Endothelial cell of coronary artery (primary cell): ENCODE data around the gene S100B. TPM values are rescaled to one million over a fixed set of nuclear protein-coding genes. Genes with fewer than 3 reads are reported as not detected.

Experiments
- total RNA-seq: library from RNA; depleted of rRNA; stranded (reverse); fragments of >200 nt; gene quantifications from 2 replicates; pipeline ENCODE4 v1.2.3, GENCODE V29; 2014

The S100B gene
- not detected in 2 replicates for total RNA-seq

DNA sequence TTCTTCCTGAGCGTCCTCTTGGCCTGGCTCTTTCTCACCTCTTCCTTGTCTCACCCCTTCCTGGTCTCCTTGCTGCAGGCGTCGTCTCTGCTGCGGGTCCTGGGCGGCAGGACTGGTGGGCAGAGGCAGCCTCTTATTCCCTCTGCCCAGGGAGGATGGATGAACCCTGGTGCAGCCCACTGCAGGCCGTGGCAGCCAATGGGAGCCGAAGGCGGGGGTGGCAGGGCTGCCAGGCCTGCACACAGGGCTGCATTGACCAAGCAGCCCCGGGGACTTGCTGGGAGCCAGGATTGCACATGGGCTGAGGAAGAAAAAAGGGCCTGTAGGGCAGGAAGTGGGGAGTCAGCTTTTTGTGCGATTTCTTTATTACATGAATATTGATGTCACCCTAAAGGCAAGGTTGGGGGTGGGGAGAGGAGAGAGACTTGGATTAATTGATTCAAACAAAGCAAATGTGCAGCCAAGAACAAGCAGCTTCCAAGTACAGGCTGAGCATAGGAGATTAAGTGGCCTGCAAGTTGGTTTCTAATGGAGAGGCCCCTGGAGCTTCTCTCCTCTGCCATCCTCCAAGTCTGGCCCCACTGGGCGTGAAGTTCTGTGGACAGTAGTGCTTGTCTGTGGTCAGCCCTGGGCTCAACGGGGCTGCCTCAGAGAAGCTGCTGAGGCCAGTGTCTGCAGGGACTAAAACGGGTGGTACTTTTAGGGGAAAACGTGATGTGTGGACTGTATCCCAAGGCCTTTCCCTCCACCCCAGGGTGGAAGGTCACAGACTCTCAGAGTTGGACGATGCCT lies at the start of gene S100B:
Gene S100B, minus strand, starts transcription at position 108 of the 792 bp plus-strand sequence. CDS start 2,667 bp downstream, outside the sequence.

DNA sequence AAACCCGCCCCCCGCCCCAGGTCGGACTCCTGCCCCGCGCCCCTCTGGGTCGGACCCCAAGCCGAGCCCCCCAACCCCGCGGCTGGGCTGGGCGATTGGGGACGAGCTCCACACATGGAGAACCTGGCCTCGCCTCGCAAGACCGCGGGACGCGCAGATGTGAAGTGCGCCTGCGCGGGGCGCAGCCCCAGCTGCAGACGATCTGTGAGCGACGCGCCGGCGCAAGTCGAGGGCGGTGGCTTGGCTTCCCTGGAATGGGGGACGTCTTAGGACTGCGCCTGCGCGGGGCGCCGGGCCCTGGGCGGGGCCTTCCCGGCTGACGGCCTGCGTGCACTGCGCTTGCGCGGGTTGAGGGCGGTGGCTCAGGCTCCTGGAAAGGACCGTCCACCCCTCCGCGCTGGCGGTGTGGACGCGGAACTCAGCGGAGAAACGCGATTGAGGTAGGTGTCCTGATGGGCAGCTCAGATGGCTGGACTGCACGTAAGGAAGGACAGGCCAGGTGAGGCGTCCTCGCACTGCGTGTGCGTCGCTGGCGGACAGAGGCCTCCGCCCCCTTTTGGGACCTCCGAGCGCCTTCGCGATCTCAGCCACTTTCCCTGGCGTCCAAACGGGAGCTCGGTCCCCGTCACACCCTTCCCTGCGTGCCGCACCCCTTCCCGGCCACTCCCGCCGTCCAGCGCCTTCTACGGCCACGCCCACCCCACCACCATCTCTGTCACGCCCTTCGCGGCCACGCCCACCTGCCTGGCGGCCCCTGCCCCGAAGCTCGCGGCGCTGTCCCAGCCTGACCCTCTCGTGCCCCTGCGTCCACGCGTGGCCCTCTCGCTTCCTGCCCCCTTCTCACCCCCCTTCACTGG lies 30.7 kb upstream of the S100B start, which contains the start of gene PRMT2:
Gene PRMT2, plus strand, starts transcription at position 351 of the 857 bp plus-strand sequence. CDS start 1,278 bp downstream, outside the sequence.

Other genes starting within 250 kb of the S100B start
- gene DIP2A, start 146.2 kb downstream of the S100B start, total RNA-seq, result 26.6 and 38.4 TPM in 2 replicates
- 156 and 168 TPM in 2 replicates for gene PRMT2, start 30.6 kb upstream of the S100B start, total RNA-seq